ENCODE results near the gene ACTR6.

ACTR6 gene

DNA sequence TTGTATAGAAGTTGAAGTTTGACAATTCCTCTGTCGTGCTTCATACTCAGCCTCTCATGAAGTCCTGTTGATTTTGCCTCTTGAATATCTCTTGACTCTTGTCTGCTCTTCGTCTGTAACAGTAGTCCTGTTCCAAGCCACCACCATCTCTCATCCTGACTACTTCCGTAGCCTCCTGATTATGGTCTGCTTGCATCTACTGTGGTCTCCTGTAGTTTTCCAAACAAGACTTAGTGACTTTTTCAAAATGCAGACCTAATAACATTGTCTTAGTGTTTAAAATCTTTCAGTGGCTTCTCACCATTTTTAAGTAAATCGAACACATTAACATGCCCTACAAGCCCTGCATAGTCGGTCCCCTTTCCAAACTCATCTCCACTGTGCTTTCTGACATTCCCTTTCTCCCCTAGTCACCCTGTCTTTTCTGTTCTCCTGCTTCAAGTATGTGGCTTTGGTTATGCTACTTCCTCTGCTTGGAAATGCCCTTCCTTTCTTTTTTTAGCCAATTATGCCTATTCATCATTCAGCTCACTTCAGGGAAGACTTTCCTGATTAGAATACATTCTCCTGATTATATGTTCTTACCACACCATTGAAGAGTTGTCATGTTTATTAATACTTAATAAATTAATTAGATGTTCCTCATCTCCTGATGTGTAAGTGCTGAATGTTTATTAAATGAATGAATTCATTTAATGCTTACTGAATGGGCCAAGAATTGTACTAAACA is 68.4 kb downstream of the ACTR6 start:
- DNase-seq: no peak

DNA sequence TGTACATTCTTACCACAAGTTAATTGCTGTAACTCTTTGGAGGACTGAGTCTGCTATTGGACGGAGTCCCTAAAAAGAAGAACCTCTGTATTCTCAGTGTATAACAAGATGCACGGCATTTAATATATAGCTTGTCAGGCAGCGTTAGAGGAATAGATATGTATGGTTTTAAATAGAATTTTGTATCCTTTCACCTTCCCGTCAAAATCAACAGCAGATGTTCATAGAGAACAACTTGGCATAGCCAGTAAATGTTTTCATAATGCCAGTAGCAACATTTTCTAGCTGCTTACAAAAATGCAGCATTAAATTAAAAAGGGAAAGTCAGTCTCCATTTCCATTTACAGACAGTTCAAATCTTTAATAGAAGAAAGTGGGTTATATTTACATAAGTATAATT is 73.2 kb downstream of the ACTR6 start:
- no peak for DNase-seq
